Thyroid gland (tissue), 4 donors: ENCODE results near the gene CLK2. TPM values are rescaled to one million over a fixed set of nuclear protein-coding genes. Genes with fewer than 3 reads are reported as not detected.
A peak's percentile ranks its signal among the peaks of the same experiment; 100 is the strongest.

Experiments
- DNase-seq, 2 donors: peaks; one replicate each; pipeline ENCODE4 v3.0.0-alpha.2; 2019
- H3K27ac ChIP-seq, 3 donors: fragments of 200-600 bp; sonication (generic); 1 replicate in 2 of 3; 2 replicates in 1 of 3; pipeline ENCODE4 v1.5.1; 2016 to 2019; ENCODE audit warnings: mild to moderate bottlenecking in 1 of 3, moderate library complexity in 1 of 3
- H3K27me3 ChIP-seq: fragments of 200-600 bp; sonication (generic); one replicate; pipeline ENCODE4 v1.5.1; 2019
- H3K36me3 ChIP-seq, 2 donors: fragments of 200-600 bp; sonication (generic); one replicate each; pipeline ENCODE4 v1.5.1; 2016 to 2019
- H3K4me1 ChIP-seq, 2 donors: fragments of 200-600 bp; sonication (generic); one replicate each; pipeline ENCODE4 v1.5.1; 2017 to 2019
- H3K4me3 ChIP-seq, 3 donors: fragments of 200-600 bp; sonication (generic); replicated peaks in 1 of 3; 1 replicate in 2 of 3; 2 replicates in 1 of 3; pipeline ENCODE4 v1.5.1; 2016; ENCODE audit warnings: mild to moderate bottlenecking in 1 of 3
- H3K9me3 ChIP-seq: fragments of 200-600 bp; sonication (generic); one replicate; pipeline ENCODE4 v1.5.1; 2017
- POLR2A ChIP-seq, 2 donors: fragments of 450-650 bp; IDR thresholded peaks; one replicate each; pipeline ENCODE4 v1.6.1; 2017; ENCODE audit warnings: antibody characterized with exemption in 2 of 2, mild to moderate bottlenecking in 2 of 2, moderate library complexity in 1 of 2
- WGBS, 2 donors: methylation state at CpG; one replicate each; pipeline ENCODE4 v1.1.5; 2017; 5-methylcytosine and 5-hydroxymethylcytosine counted together
- intact Hi-C: fragments of 100-400 bp; cut with DNase I; formaldehyde crosslinking; loops from one replicate; pipeline ENCODE4 v1.15.1; 2023
- total RNA-seq, 4 donors: library from RNA; depleted of rRNA; stranded (reverse); fragments of >200 nt; gene quantifications; one replicate each; pipeline ENCODE4 v1.2.3, GENCODE V29; 2016
- TF ChIP-seq, protein P1 (sequence below), 6 experiments: fragments of 200-600 bp in 3 of 6; fragments of 450-650 bp in 3 of 6; sonication (generic) in 3 of 6; IDR thresholded peaks; one replicate each; pipeline ENCODE4 v1.5.1; 2016 to 2019; ENCODE audit warnings: antibody characterized with exemption in 6 of 6, mild to moderate bottlenecking in 2 of 6, inconsistent platforms in 1 of 6, moderate library complexity in 1 of 6

Gene CLK2
- total RNA-seq, 4 donors from 2014 or later = 40.0 to 61.6 (median 56.2) TPM

DNA sequence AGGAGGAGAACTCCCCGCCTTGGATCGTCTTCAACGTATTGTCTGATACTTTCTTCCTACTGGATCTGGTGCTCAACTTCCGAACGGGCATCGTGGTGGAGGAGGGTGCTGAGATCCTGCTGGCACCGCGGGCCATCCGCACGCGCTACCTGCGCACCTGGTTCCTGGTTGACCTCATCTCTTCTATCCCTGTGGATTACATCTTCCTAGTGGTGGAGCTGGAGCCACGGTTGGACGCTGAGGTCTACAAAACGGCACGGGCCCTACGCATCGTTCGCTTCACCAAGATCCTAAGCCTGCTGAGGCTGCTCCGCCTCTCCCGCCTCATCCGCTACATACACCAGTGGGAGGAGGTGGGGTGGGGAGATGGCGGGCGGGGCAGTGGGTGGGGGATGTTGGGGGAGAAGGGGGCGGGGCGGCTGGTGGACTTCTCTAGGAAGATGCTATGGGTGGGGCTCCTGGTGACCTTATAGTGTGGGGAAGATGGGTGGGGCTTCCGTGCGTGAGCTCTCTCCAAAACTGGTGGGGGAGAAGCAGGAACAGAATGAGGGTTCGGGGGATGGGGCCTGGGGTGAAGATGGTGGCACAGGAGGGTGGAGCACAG lies 9.3 kb upstream of the CLK2 start:
- H3K9me3 ChIP-seq = no peaks in the 10 kb centered on the region
- H3K4me1 ChIP-seq = peaks cover 8% of the 10 kb centered on the region in 2 donors
- no peak overlapping the region for H3K27ac ChIP-seq
- no peak for DNase-seq
- intact Hi-C loops = no loop called here
- no peaks in the 10 kb centered on the region for H3K27me3 ChIP-seq
- no peak overlapping the region for H3K4me3 ChIP-seq
- no peak for TF ChIP-seq POLR2A (IDR thresholded peaks at IDR 0.05)
- 94 to 96% methylated on average over 28 to 29 of the region's 29 CpGs for WGBS, 2 donors
- H3K36me3 ChIP-seq = no peaks in the 10 kb centered on the region

DNA sequence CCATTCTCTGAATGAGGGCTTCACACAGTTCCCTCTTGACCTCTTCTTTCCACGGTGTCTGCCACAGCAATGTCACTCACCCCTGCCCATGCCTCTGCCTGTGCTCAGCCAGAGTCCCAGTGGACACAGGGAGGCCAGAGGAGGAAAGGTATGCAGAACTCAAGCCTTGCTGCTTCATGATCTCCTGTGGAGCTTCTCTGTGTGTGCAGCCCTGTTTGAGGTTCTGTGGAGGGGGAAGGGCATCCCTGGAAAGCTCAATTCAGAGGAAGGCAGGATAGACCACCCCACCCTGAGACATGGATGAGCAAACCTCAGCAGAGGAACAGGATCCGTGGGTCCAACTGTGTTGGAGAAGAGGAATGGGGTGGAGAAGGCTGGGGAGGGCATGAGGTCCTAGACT lies 6.0 kb upstream of the CLK2 start:
- Histone ChIP-seq H3K27ac (no peak overlapping the region), H3K4me1 (peaks cover 10 to 12% of the 10 kb centered on the region in 2 donors), H3K4me3 (no peak overlapping the region), H3K36me3 (no peaks in the 10 kb centered on the region), H3K27me3 (no peaks in the 10 kb centered on the region), H3K9me3 (no peaks in the 10 kb centered on the region)
- intact Hi-C loops = loop anchor here (5.0 kb wide), 1 partner anchor 43 kb away; the partner anchor contains the start of gene RUSC1
- WGBS, 2 donors = 83 to 89% methylated on average over 2 of the region's 2 CpGs
- TF ChIP-seq POLR2A (IDR thresholded peaks at IDR 0.05) = no peak
- TF ChIP-seq, protein P1, sequence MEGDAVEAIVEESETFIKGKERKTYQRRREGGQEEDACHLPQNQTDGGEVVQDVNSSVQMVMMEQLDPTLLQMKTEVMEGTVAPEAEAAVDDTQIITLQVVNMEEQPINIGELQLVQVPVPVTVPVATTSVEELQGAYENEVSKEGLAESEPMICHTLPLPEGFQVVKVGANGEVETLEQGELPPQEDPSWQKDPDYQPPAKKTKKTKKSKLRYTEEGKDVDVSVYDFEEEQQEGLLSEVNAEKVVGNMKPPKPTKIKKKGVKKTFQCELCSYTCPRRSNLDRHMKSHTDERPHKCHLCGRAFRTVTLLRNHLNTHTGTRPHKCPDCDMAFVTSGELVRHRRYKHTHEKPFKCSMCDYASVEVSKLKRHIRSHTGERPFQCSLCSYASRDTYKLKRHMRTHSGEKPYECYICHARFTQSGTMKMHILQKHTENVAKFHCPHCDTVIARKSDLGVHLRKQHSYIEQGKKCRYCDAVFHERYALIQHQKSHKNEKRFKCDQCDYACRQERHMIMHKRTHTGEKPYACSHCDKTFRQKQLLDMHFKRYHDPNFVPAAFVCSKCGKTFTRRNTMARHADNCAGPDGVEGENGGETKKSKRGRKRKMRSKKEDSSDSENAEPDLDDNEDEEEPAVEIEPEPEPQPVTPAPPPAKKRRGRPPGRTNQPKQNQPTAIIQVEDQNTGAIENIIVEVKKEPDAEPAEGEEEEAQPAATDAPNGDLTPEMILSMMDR (IDR thresholded peaks at IDR 0.05) = no peak
- no peak for DNase-seq

DNA sequence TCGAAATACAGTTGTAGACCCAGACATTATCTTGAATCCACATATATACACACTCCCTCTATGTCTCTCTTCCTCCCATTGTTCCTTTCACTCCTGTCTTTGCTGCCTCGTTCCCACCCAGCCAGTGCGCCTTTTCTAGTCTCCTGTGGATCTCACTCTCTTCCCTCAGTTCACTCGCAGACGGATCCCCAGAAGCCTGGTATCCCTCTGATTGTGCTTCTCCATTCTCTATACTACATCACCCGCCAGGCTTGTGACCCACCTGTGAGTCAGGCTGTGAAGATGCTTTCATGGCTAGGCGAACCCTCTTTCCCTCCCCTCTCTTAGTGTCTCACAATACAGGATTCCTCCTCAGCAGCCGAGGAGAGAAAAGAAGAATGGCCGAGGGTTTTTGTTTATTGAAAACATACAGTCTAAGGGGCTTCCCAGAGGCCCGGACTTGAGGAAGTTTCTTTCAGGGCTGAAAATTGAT lies 5.4 kb upstream of the CLK2 start:
- intact Hi-C loops = loop anchor here (5.0 kb wide), 1 partner anchor 44 kb away; the partner anchor contains the start of gene RUSC1

DNA sequence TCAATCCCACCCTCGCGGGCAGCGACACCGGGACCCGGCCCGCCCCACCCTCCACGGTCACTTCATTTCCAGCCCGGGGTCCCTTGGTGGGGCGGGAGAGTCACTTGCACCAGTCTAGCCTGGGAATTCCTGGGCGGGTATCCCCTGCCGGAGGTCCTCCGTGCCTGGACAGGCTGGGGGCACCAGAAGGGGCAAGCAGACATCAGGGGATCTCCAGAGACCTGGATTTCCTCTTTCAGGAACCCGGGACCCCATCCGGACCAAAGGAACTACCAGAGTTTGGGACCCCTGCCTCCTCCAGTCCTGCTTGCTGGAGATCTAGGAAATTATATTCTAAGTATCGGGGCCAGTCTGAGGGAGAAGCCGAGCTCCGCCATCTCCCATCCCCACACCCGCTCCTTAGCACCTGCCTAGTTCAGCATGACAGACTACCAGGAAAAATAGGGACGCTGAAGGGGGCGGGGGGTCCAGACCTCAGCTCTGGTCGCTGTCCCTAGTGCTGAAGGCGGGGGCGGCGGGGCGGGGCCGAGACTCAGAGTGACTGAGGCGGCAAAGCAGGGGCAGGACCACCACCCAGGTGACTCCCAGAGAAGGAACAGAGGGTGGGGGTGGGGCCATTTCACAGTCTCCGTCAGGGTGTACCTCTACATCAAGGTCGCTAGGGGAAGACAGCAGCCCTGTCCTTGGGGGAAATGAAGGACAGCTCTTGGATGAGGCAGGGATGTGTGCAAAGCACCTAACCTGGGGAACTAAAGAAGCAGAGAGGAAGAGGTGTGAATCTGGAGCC lies 4.8 kb upstream of the CLK2 start:
- no peaks in the 10 kb centered on the region for H3K27me3 ChIP-seq
- WGBS, 2 donors = 0 to 1% methylated on average over 3 to 18 of the region's 29 CpGs
- peak overlapping the region in 1 of 3 donors; percentile 53 for H3K27ac ChIP-seq
- no peak for TF ChIP-seq POLR2A (IDR thresholded peaks at IDR 0.05)
- TF ChIP-seq, protein P1 (IDR thresholded peaks at IDR 0.05) = peak in 5 of 6 experiments; percentile 20 to 47 (median 41)
- no peaks in the 10 kb centered on the region for H3K9me3 ChIP-seq
- peak overlapping the region; percentile 48 to 66 (median 51) for H3K4me3 ChIP-seq
- no peaks in the 10 kb centered on the region for H3K36me3 ChIP-seq
- peaks cover 10 to 16% of the 10 kb centered on the region in 2 donors for H3K4me1 ChIP-seq
- intact Hi-C loops = loop anchor here (5.0 kb wide), 1 partner anchor 44 kb away; the partner anchor contains the start of gene RUSC1
- DNase-seq = peak; percentile 73 to 81

More for the DNA sequence above, 5.4 kb upstream of the CLK2 start:
- Histone ChIP-seq H3K4me1 (peaks cover 10 to 15% of the 10 kb centered on the region in 2 donors), H3K9me3 (no peaks in the 10 kb centered on the region), H3K27ac (no peak overlapping the region), H3K4me3 (no peak overlapping the region), H3K36me3 (no peaks in the 10 kb centered on the region), H3K27me3 (no peaks in the 10 kb centered on the region)
- WGBS, 2 donors = 58 to 63% methylated on average over 10 of the region's 10 CpGs
- DNase-seq = no peak
- TF ChIP-seq, protein P1 (IDR thresholded peaks at IDR 0.05) = peak in 1 of 6 experiments; percentile 4
- no peak for TF ChIP-seq POLR2A (IDR thresholded peaks at IDR 0.05)

DNA sequence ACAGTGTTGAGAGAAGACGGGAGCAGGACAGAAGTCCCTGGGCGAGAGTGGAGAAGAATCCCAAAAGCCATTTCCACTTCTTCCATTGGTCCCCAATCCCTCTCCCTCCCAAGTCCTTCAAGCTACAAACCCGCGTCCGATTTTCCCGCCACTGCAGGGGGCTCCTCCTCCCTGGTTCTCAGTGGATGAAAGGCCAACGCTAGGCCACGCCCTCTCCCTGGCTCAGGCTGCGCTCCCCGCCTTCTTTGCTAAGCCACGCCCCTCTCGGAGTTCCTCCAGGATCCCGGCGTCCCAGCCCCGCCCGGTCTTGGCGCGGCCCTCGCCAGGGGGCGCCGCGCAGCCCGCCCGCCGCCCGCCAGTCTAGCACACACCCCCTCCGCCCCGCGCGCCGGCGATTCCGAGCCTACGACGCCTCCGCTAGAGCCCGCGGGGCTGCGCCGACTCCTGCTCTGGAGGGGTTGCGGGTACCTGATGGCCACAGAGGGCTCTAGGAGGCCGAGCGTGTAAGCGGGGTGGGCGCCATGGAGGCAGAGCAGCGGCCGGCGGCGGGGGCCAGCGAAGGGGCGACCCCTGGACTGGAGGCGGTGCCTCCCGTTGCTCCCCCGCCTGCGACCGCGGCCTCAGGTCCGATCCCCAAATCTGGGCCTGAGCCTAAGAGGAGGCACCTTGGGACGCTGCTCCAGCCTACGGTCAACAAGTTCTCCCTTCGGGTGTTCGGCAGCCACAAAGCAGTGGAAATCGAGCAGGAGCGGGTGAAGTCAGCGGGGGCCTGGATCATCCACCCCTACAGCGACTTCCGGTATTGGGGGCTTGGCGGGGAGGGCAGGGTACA lies 4.0 kb upstream of the CLK2 start, which contains the start of gene HCN3:
TSS of gene HCN3 (plus strand) at position 394 of the 832 bp plus-strand sequence. CDS start at position 522, 128 bp downstream.
- Histone ChIP-seq H3K27me3 (no peaks in the 10 kb centered on the region), H3K9me3 (no peaks in the 10 kb centered on the region), H3K27ac (peak within 1 kb of the TSS in 2 of 3 donors; percentile 15 to 53), H3K4me3 (peak within 1 kb of the TSS; percentile 48 to 66 (median 51)), H3K36me3 (no peaks in the 10 kb centered on the region), H3K4me1 (peaks cover 15 to 19% of the 10 kb centered on the region in 2 donors)
- peak; percentile 98 for DNase-seq
- intact Hi-C loops = loop anchor here (5.0 kb wide), 1 partner anchor 45 kb away; the partner anchor contains the start of gene RUSC1
- 1% methylated on average over 23 to 33 of the region's 68 CpGs for WGBS, 2 donors
- TF ChIP-seq, protein P1 (IDR thresholded peaks at IDR 0.05) = peak in 4 of 6 experiments; percentile 14 to 75 (median 65)
- TF ChIP-seq POLR2A (IDR thresholded peaks at IDR 0.05) = no peak
